Neuronal stem cell (in vitro differentiated cells): ENCODE data around the gene C19orf67.

ENCODE experiments used
- DNase-seq: peaks from one replicate; pipeline ENCODE4 v3.0.0-alpha.2; 2013; ENCODE audit warnings: low spot score
- H2AFZ ChIP-seq: one replicate; pipeline ENCODE4 v1.6.1; 2013; ENCODE audit warnings: mild to moderate bottlenecking, low read length, inconsistent platforms
- H2AK5ac ChIP-seq: 2 replicates; pipeline ENCODE4 v1.6.1; 2013; ENCODE audit warnings: low read depth, mild to moderate bottlenecking, inconsistent platforms, low read length, moderate library complexity, mixed read lengths
- H2BK120ac ChIP-seq: 2 replicates; pipeline ENCODE4 v1.6.1; 2013; ENCODE audit warnings: low read depth, mild to moderate bottlenecking, inconsistent platforms, low read length, moderate library complexity, mixed read lengths
- H2BK12ac ChIP-seq: one replicate; pipeline ENCODE4 v1.6.1; 2013; ENCODE audit warnings: low read length, inconsistent platforms
- H2BK15ac ChIP-seq: 2 replicates; pipeline ENCODE4 v1.6.1; 2013; ENCODE audit warnings: mild to moderate bottlenecking, low read length, inconsistent platforms, mixed read lengths
- H2BK5ac ChIP-seq: one replicate; pipeline ENCODE4 v1.6.1; 2013; ENCODE audit warnings: inconsistent platforms, mild to moderate bottlenecking, low read length, moderate library complexity
- H3K14ac ChIP-seq: one replicate; pipeline ENCODE4 v1.6.1; 2013; ENCODE audit warnings: low read length, inconsistent platforms
- H3K18ac ChIP-seq: 2 replicates; pipeline ENCODE4 v1.6.1; 2013; ENCODE audit warnings: low read length, inconsistent platforms
- H3K23ac ChIP-seq: 2 replicates; pipeline ENCODE4 v1.6.1; 2013; ENCODE audit warnings: low read depth, mild to moderate bottlenecking, mixed read lengths, low read length, inconsistent platforms; ENCODE audit not compliant: poor library complexity
- H3K27ac ChIP-seq: replicated peaks from 3 replicates; pipeline ENCODE4 v1.5.1; 2013; ENCODE audit warnings: low read length, inconsistent platforms
- H3K27me3 ChIP-seq, 3 experiments: 2 replicates each; pipeline ENCODE4 v1.6.1; 2013; ENCODE audit warnings: low read length in 3 of 3, mild to moderate bottlenecking in 2 of 3, inconsistent platforms in 1 of 3, low read depth in 1 of 3, mixed read lengths in 1 of 3, moderate library complexity in 1 of 3; ENCODE audit not compliant: control insufficient read depth in 3 of 3, insufficient read depth in 3 of 3
- H3K36me3 ChIP-seq, 2 donors: replicated peaks in 1 of 2; 2 replicates each; pipeline ENCODE4 v1.6.1; 2013; ENCODE audit warnings: low read length in 2 of 2; ENCODE audit not compliant: control insufficient read depth in 2 of 2, insufficient read depth in 2 of 2
- H3K4ac ChIP-seq: 2 replicates; pipeline ENCODE4 v1.6.1; 2013; ENCODE audit warnings: inconsistent platforms, mild to moderate bottlenecking, low read length, moderate library complexity
- H3K4me1 ChIP-seq, 2 donors: 1 replicate in 1 of 2; 2 replicates in 1 of 2; pipeline ENCODE4 v1.6.1; 2013; ENCODE audit warnings: low read length in 2 of 2, low read depth in 1 of 2; ENCODE audit not compliant: control insufficient read depth in 2 of 2, insufficient read depth in 1 of 2
- H3K4me2 ChIP-seq: one replicate; pipeline ENCODE4 v1.6.1; 2013; ENCODE audit warnings: mild to moderate bottlenecking, low read length, inconsistent platforms; ENCODE audit not compliant: insufficient read depth, poor library complexity, severe bottlenecking
- H3K4me3 ChIP-seq, 2 donors: 2 replicates each; pipeline ENCODE4 v1.5.1; 2013; ENCODE audit warnings: low read length in 2 of 2, mild to moderate bottlenecking in 2 of 2, inconsistent platforms in 1 of 2, moderate library complexity in 1 of 2
- H3K79me1 ChIP-seq: one replicate; pipeline ENCODE4 v1.6.1; 2013; ENCODE audit warnings: low read depth, mild to moderate bottlenecking, inconsistent platforms, low read length, moderate library complexity
- H3K9ac ChIP-seq: one replicate; pipeline ENCODE4 v1.6.1; 2013; ENCODE audit warnings: mild to moderate bottlenecking, low read depth, low read length, inconsistent platforms; ENCODE audit not compliant: poor library complexity
- H3K9me3 ChIP-seq, 2 donors: replicated peaks in 1 of 2; 2 replicates each; pipeline versions ENCODE3 to v1.6.1; 2013; ENCODE audit warnings: low read length in 2 of 2, mild to moderate bottlenecking in 2 of 2, inconsistent platforms in 1 of 2, low read depth in 1 of 2, mixed read lengths in 1 of 2, moderate library complexity in 1 of 2; ENCODE audit not compliant: control insufficient read depth in 2 of 2, insufficient read depth in 1 of 2
- H4K8ac ChIP-seq: one replicate; pipeline ENCODE4 v1.6.1; 2013; ENCODE audit warnings: low read depth, mild to moderate bottlenecking, inconsistent platforms, low read length, moderate library complexity
- H4K91ac ChIP-seq: one replicate; pipeline ENCODE4 v1.6.1; 2013; ENCODE audit warnings: low read length, low read depth, mild to moderate bottlenecking, inconsistent platforms; ENCODE audit not compliant: poor library complexity
- WGBS, 2 donors: extraction: QIAGEN DNeasy Blood & Tissue Kit; methylation state at CpG; one replicate each; pipeline ENCODE4 v1.1.7; 2013; ENCODE audit warnings: missing lambda C conversion rate in 2 of 2, mixed read lengths in 1 of 2; ENCODE audit not compliant: insufficient read length in 2 of 2, insufficient replicate concordance in 1 of 2; ENCODE audit errors: extremely low coverage in 2 of 2; 5-methylcytosine and 5-hydroxymethylcytosine counted together

C19orf67 gene

DNA sequence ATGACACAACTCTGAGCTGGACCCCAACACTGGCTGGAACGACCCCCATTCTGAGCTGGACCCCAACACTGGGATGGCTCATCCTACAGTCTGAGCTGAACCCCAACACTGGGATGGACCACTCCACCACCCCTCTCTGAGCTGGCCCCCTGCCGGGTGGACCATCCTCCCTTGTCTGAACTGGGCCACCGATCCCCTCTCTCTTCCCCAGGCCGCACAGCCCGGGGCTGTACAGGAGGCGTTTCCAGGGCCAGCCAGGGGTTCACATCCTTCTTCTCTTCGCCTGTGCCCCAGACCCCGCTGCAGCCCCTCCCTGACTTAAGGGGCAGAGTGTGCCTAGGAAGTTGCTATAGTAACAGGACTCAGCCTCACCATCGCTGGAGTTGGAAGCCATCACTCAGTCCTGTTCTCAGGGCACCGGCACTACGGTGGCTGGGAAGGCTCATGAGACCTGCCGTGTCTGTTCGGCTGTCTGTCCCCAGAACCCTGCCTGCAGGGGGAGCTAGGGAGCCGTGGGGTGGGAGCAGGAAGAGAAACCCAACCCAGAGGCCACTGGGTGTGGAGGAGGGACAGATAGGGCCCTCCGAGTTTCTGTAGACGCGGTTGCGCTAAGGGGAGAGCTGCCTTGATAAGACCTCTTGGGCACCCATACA is 28.3 kb upstream of the C19orf67 start:
- Histone ChIP-seq H3K4ac (no peak overlapping the region), H3K36me3 (no peaks in the 10 kb centered on the region), H2BK12ac (no peak overlapping the region), H3K79me1 (peaks cover 2% of the 10 kb centered on the region), H3K23ac (peak overlapping the region; percentile 93), H3K4me1 (peaks cover 10 to 32% of the 10 kb centered on the region in 2 donors), H3K14ac (peak overlapping the region; percentile 27), H2AK5ac (no peak overlapping the region), H3K9ac (peak overlapping the region; percentile 50), H3K4me3 (no peak overlapping the region), H4K8ac (no peak overlapping the region), H2BK15ac (no peak overlapping the region), H4K91ac (no peak overlapping the region), H3K27me3 (no peaks in the 10 kb centered on the region), H2BK120ac (no peak overlapping the region), H3K27ac (no peak overlapping the region), H3K18ac (no peak overlapping the region), H2BK5ac (no peak overlapping the region), H3K9me3 (no peaks in the 10 kb centered on the region), H2AFZ (no peak overlapping the region), H3K4me2 (no peak overlapping the region)
- WGBS, 2 donors: no CpG with 5 or more reads among the region's 18 CpGs
- DNase-seq: no peak

DNA sequence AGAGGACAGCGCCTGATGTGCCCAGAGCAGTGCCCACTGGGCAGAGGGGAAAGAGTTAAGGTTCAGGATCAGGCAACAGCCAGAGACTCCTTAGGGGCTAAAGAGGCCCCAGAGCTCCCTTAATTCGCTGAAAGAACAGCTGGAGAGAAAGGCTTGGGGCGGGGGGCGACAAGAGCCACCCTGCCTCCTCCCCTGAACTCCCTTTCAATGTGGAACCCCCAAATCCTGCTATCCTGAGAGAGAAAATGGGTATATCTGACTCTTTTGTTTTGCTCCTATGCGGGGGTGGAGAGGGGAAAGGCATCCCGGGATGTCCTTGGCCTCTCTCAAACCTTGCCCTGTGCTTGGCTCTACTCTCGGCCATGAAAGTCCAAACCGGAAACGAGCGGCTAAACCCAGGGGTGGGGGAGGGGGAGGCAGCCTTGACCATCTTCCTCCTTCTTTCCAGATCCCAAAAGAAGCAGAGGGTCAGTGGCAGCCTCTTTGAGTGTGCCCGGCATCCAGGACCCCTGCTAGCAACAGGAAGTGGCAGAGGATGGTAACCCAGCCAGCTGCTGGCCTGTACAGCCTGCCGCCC is 27.3 kb upstream of the C19orf67 start:
- Histone ChIP-seq H3K27me3 (no peaks in the 10 kb centered on the region), H3K4ac (no peak overlapping the region), H3K4me2 (no peak overlapping the region), H3K9me3 (no peaks in the 10 kb centered on the region), H3K27ac (no peak overlapping the region), H4K8ac (no peak overlapping the region), H3K4me3 (no peak overlapping the region), H2BK12ac (no peak overlapping the region), H3K23ac (no peak overlapping the region), H4K91ac (no peak overlapping the region), H3K36me3 (no peaks in the 10 kb centered on the region), H3K79me1 (peaks cover 2% of the 10 kb centered on the region), H2AFZ (peak overlapping the region; percentile 71), H3K9ac (no peak overlapping the region), H3K18ac (no peak overlapping the region), H2BK5ac (no peak overlapping the region), H2BK120ac (no peak overlapping the region), H2BK15ac (no peak overlapping the region), H2AK5ac (no peak overlapping the region), H3K4me1 (peaks cover 4 to 26% of the 10 kb centered on the region in 2 donors), H3K14ac (no peak overlapping the region)
- WGBS, 2 donors: no CpG with 5 or more reads among the region's 12 CpGs
- DNase-seq: no peak

DNA sequence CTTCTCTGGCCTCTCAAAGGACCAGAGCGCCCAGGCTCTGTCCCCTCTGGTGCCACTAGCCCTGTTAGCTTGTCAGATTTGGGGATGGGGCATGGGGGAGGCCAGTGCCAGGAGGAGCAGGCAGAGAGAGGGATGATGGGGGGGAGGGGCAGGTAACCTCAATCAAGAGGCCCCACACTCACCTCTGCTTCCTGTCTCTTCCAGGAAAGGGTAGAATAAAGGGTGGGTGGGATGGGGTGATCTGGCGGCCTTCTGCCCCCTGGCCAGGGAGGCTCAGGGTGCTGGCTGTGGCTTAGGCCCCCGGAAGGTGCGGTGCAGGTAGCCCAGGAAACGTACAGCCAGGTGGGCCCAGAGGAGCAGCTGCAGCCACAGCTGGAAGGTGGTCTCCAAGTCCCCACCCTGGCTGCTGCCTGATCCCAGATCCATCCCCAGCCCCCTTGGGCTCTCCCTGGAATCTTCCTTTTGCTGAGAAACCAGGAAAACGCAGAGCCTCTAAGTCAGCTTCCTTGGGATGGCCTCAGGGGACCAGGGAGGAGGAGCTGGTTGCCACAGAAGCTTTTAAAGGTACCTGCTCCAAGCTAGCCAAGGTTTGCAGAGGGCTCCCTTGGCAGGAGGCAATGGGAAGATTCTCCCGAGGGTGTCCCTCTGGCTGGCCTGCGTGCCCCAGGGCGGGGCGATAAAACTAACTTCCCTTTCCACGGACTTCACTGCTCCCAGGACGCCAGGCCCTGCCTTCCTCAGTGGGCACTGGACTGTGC is 26.6 kb upstream of the C19orf67 start:
- Histone ChIP-seq H3K4ac (no peak overlapping the region), H3K9ac (no peak overlapping the region), H3K4me1 (peaks cover 4 to 26% of the 10 kb centered on the region in 2 donors), H2BK15ac (no peak overlapping the region), H4K91ac (no peak overlapping the region), H3K36me3 (peaks cover 0 to 3% of the 10 kb centered on the region in 2 donors), H3K4me3 (no peak overlapping the region), H3K23ac (no peak overlapping the region), H2AFZ (no peak overlapping the region), H3K9me3 (no peaks in the 10 kb centered on the region), H2BK12ac (no peak overlapping the region), H3K27ac (no peak overlapping the region), H3K14ac (no peak overlapping the region), H2BK5ac (no peak overlapping the region), H3K79me1 (peaks cover 2% of the 10 kb centered on the region), H3K18ac (peak overlapping the region; percentile 36), H3K27me3 (no peaks in the 10 kb centered on the region), H3K4me2 (no peak overlapping the region), H4K8ac (no peak overlapping the region), H2BK120ac (no peak overlapping the region), H2AK5ac (no peak overlapping the region)
- WGBS, 2 donors: no CpG with 5 or more reads among the region's 12 CpGs
- DNase-seq: no peak

DNA sequence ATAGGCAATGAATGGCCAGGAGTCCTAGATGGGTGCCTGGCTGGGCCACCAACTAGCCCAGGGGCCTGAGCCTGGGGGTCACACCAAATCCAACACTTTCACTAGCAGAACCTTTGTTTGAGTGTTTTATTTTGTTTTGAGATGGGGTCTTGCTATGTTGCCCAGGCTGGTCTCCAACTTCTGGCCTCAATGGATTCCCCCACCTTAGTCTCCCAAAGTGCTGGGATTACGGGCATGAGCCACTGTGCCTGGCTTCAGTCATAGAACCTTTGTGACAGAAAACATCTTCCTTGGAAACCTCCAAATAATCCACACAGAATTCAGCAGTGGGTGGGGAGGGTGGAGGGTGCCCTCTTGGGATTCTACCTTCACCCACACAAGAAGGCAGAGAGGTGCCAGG is 25.9 kb upstream of the C19orf67 start:
- H3K79me1 ChIP-seq: peaks cover 2% of the 10 kb centered on the region
- WGBS, 2 donors: no CpG with 5 or more reads among the region's 1 CpG

More for the DNA sequence above, 25.9 kb upstream of the C19orf67 start:
- no peak overlapping the region for H3K14ac ChIP-seq
- H2BK120ac ChIP-seq: no peak overlapping the region
- peaks cover under 1 to 22% of the 10 kb centered on the region in 2 donors for H3K4me1 ChIP-seq
- no peak overlapping the region for H3K23ac ChIP-seq
- no peak overlapping the region for H3K27ac ChIP-seq
- H3K36me3 ChIP-seq: peaks cover 0 to 7% of the 10 kb centered on the region in 2 donors
- H4K8ac ChIP-seq: no peak overlapping the region
- H3K4me2 ChIP-seq: no peak overlapping the region
- H3K27me3 ChIP-seq: no peaks in the 10 kb centered on the region
- no peak overlapping the region for H2BK15ac ChIP-seq
- no peak overlapping the region for H3K4ac ChIP-seq
- no peak overlapping the region for H2AFZ ChIP-seq
- H4K91ac ChIP-seq: no peak overlapping the region
- no peak overlapping the region for H3K4me3 ChIP-seq
- no peak overlapping the region for H2BK12ac ChIP-seq
- no peaks in the 10 kb centered on the region for H3K9me3 ChIP-seq
- no peak overlapping the region for H2AK5ac ChIP-seq
- no peak overlapping the region for H2BK5ac ChIP-seq
- H3K18ac ChIP-seq: no peak overlapping the region
- no peak for DNase-seq
- no peak overlapping the region for H3K9ac ChIP-seq
